GM10248 (cell line): ENCODE data around the gene FAM200B.

Source experiments
- CTCF ChIA-PET: fragments of 300-600 bp; sonication (Branson Sonifier 250); formaldehyde crosslinking; extraction: SDS; loops from one replicate; lab custom pipeline; 2021; ENCODE audit warnings: antibody characterized with exemption; lab: Yijun Ruan, JAX
- POLR2A ChIA-PET: fragments of 350-650 bp; sonication (Branson Sonifier 250); formaldehyde crosslinking; extraction: SDS; loops from one replicate; lab custom pipeline; 2020; ENCODE audit warnings: antibody characterized with exemption; lab: Yijun Ruan, JAX
- DNase-seq: peaks from one replicate; pipeline ENCODE4 v3.0.0; 2012; ENCODE audit errors: extremely low spot score
- CTCF ChIP-seq: IDR thresholded peaks from 2 replicates; pipeline ENCODE4 v1.5.1; 2012; ENCODE audit warnings: mild to moderate bottlenecking, low read depth; ENCODE audit errors: extremely low read depth, missing control alignments, control extremely low read depth

FAM200B gene

GRCh38 chr4:15656038-15656470 is 25.6 kb upstream of the FAM200B start:
- no peak for DNase-seq
- ChIA-PET CTCF (interaction anchor here (1.0 to 2.8 kb wide), 2 partner anchors 9 to 26 kb away, joined by 3 to 7 read pairs; no protein-coding TSS in a partner anchor), POLR2A (no interaction called here)
- TF ChIP-seq CTCF: no peak

- DNase-seq: no peak
- ChIA-PET POLR2A (no interaction called here), CTCF (interaction anchor here (1.1 to 2.8 kb wide), 2 partner anchors 8 to 16 kb away, joined by 6 to 7 read pairs; no protein-coding TSS in a partner anchor)
- no peak for TF ChIP-seq CTCF
These were observed 24.3 kb upstream of the FAM200B start for GRCh38 chr4:15657366-15657765.

- no peak for TF ChIP-seq CTCF
- no peak for DNase-seq
- POLR2A ChIA-PET: no interaction called here
- CTCF ChIA-PET: no interaction called here
These were observed 23.4 kb upstream of the FAM200B start for GRCh38 chr4:15658136-15658770.

- no peak for TF ChIP-seq CTCF
- ChIA-PET POLR2A (no interaction called here), CTCF (interaction anchor here (1.1 to 2.2 kb wide), 2 partner anchors 11 to 15 kb away, joined by 3 to 9 read pairs; no protein-coding TSS in a partner anchor)
- DNase-seq: no peak
These were observed 22.8 kb upstream of the FAM200B start for GRCh38 chr4:15658781-15659180.

GRCh38 chr4:15659768-15660570 is 21.7 kb upstream of the FAM200B start:
- no peak for TF ChIP-seq CTCF
- DNase-seq: no peak
- ChIA-PET POLR2A (no interaction called here), CTCF (interaction anchor here (1.1 to 2.2 kb wide), 3 partner anchors 10 to 19 kb away, joined by 3 to 9 read pairs (median 4); no protein-coding TSS in a partner anchor)

GRCh38 chr4:15665753-15666365 is 15.8 kb upstream of the FAM200B start:
- TF ChIP-seq CTCF: no peak
- CTCF ChIA-PET: interaction anchor here (1.1 to 1.4 kb wide), 2 partner anchors 10 to 16 kb away, joined by 4 to 7 read pairs; partner anchors contain the start of gene FBXL5
- POLR2A ChIA-PET: no interaction called here
- no peak for DNase-seq
